HepG2 (cell line): ENCODE measurements around the gene U2AF2. TPM values are rescaled to one million over a fixed set of nuclear protein-coding genes. Genes with fewer than 3 reads are reported as not detected.
A peak's percentile ranks its signal among the peaks of the same experiment; 100 is the strongest.

Experiments used
- AHDC1 ChIP-seq: sonication (generic); formaldehyde crosslinking; IDR thresholded peaks from 2 replicates; pipeline ENCODE4 v1.5.1; 2020; ENCODE audit warnings: mild to moderate bottlenecking, missing genetic modification reagents, borderline replicate concordance
- ARID5B ChIP-seq: IDR thresholded peaks from 2 replicates; pipeline ENCODE4 v1.4.0; 2020; ENCODE audit warnings: mild to moderate bottlenecking, missing genetic modification reagents
- JUNB ChIP-seq: sonication (generic); formaldehyde crosslinking; IDR thresholded peaks from 2 replicates; pipeline ENCODE4 v1.8.0; 2022; ENCODE audit warnings: missing genetic modification reagents, mild to moderate bottlenecking, borderline replicate concordance
- KLF13 ChIP-seq: sonication (generic); formaldehyde crosslinking; IDR thresholded peaks from 2 replicates; pipeline ENCODE4 v1.4.0; 2020; ENCODE audit warnings: mild to moderate bottlenecking, missing genetic modification reagents
- MXD1 ChIP-seq: sonication (generic); formaldehyde crosslinking; IDR thresholded peaks from 2 replicates; pipeline ENCODE4 v1.4.0; 2020; ENCODE audit warnings: mild to moderate bottlenecking, missing genetic modification reagents
- NR3C1 ChIP-seq: sonication (generic); formaldehyde crosslinking; IDR thresholded peaks from 2 replicates; pipeline ENCODE4 v1.4.0; 2020; ENCODE audit warnings: missing genetic modification reagents
- PITX1 ChIP-seq: sonication (generic); formaldehyde crosslinking; IDR thresholded peaks from 2 replicates; pipeline ENCODE4 v1.5.1; 2020; ENCODE audit warnings: mild to moderate bottlenecking, missing genetic modification reagents
- RBM39 ChIP-seq: fragments of 200-400 bp; formaldehyde crosslinking; IDR thresholded peaks from one replicate; pipeline ENCODE4 v1.6.1; 2018; ENCODE audit warnings: antibody characterized with exemption, mild to moderate bottlenecking, low read depth, low read length; ENCODE audit not compliant: poor library complexity, severe bottlenecking
- RXRB ChIP-seq: IDR thresholded peaks from 2 replicates; pipeline ENCODE4 v1.6.1; 2016; ENCODE audit warnings: borderline replicate concordance, missing genetic modification reagents, missing compliant biosample characterization
- SIX1 ChIP-seq: sonication (generic); formaldehyde crosslinking; IDR thresholded peaks from 2 replicates; pipeline ENCODE4 v1.4.0; 2020; ENCODE audit warnings: missing genetic modification reagents, borderline replicate concordance
- SNRNP70 ChIP-seq: fragments of 200-400 bp; formaldehyde crosslinking; IDR thresholded peaks from 2 replicates; pipeline ENCODE4 v1.6.1; 2017; ENCODE audit warnings: mild to moderate bottlenecking, low read depth, low read length, moderate library complexity
- SP2 ChIP-seq: sonication (generic); formaldehyde crosslinking; IDR thresholded peaks from 2 replicates; pipeline ENCODE4 v1.5.1; 2020; ENCODE audit warnings: mild to moderate bottlenecking, missing genetic modification reagents
- THAP8 ChIP-seq: sonication (generic); formaldehyde crosslinking; IDR thresholded peaks from 2 replicates; pipeline ENCODE4 v1.5.1; 2020; ENCODE audit warnings: missing genetic modification reagents, mild to moderate bottlenecking, borderline replicate concordance
- U2AF1 ChIP-seq: fragments of 200-400 bp; formaldehyde crosslinking; optimal IDR thresholded peaks from 2 replicates; pipeline ENCODE3; 2017; ENCODE audit warnings: mild to moderate bottlenecking, low read depth, low read length
- ZFP36L1 ChIP-seq: sonication (generic); formaldehyde crosslinking; IDR thresholded peaks from 2 replicates; pipeline ENCODE4 v1.8.0; 2022; ENCODE audit warnings: mild to moderate bottlenecking, missing genetic modification reagents, moderate library complexity
- ZNF263 ChIP-seq: sonication (generic); formaldehyde crosslinking; IDR thresholded peaks from 2 replicates; pipeline ENCODE4 v1.4.0; 2020; ENCODE audit warnings: missing genetic modification reagents
- ZNF564 ChIP-seq: sonication (generic); formaldehyde crosslinking; IDR thresholded peaks from 2 replicates; pipeline ENCODE4 v1.8.1; 2023; ENCODE audit warnings: mild to moderate bottlenecking, missing genetic modification reagents
- ZNF839 ChIP-seq: sonication (generic); formaldehyde crosslinking; IDR thresholded peaks from 2 replicates; pipeline ENCODE4 v1.4.0; 2020; ENCODE audit warnings: missing genetic modification reagents, mild to moderate bottlenecking, borderline replicate concordance
- ZSCAN9 ChIP-seq: IDR thresholded peaks from 2 replicates; pipeline ENCODE4 v1.6.1; 2016; ENCODE audit warnings: borderline replicate concordance
- polyA plus RNA-seq, 8 experiments: library from polyadenylated mRNA; depleted of rRNA in 3 of 8; stranded (reverse) in 7 of 8; unstranded in 1 of 8; fragments of >200 nt; fragmentation: Illumina TruSeq in 4 of 8; extraction: Trizol in 4 of 8; gene quantifications; 2 replicates each; pipeline versions ENCODE4 v1.2.1 to v1.2.3, GENCODE V29; 2011 to 2016; ENCODE audit warnings: low read depth in 4 of 8, missing spikeins in 1 of 8, mixed read lengths in 1 of 8; ENCODE audit not compliant: insufficient read depth in 1 of 8
- total RNA-seq, 5 experiments: library from RNA; depleted of rRNA; stranded (reverse); fragments of >200 nt; fragmentation: Illumina TruSeq; extraction: Trizol; gene quantifications; 2 replicates each; pipeline ENCODE4 v1.2.3, GENCODE V29; 2016; ENCODE audit warnings: low read depth in 1 of 5

The U2AF2 gene
- total and polyA plus RNA-seq, 2 of the 13 experiments (the other 11 are each of a cell fraction or from before 2014, with no cell fraction given) = 84.3 to 124 TPM

GRCh38 chr19:55674841-55675660, 20.2 kb downstream of the U2AF2 start, which contains the start of gene EPN1 (continued):
- no peak for TF ChIP-seq THAP8
- TF ChIP-seq U2AF1 = no peak
- TF ChIP-seq KLF13 = no peak
- no peak for TF ChIP-seq NR3C1 (CRISPR knock-in tag)
- TF ChIP-seq JUNB (CRISPR knock-in tag) = no peak
- TF ChIP-seq ZFP36L1 (CRISPR knock-in tag) = no peak
- no peak for TF ChIP-seq SIX1 (CRISPR knock-in tag)
- TF ChIP-seq ZSCAN9 = no peak
- TF ChIP-seq PITX1 = peak; percentile 31; the same call in 1 of the 2 replicates
- no peak for TF ChIP-seq SNRNP70
- TF ChIP-seq ZNF839 (CRISPR knock-in tag) = no peak
- TF ChIP-seq ZNF263 (CRISPR knock-in tag) = no peak
- peak; percentile 68 for TF ChIP-seq RBM39
- peak; percentile 53 for TF ChIP-seq ARID5B (CRISPR knock-in tag)
- TF ChIP-seq AHDC1 = no peak
- TF ChIP-seq ZNF564 (CRISPR knock-in tag) = peak; percentile 43; the same call in 1 of the 2 replicates
- TF ChIP-seq SP2 (CRISPR knock-in tag) = peak; percentile 81
- TF ChIP-seq MXD1 (CRISPR knock-in tag) = no peak; the same call in 1 of the 2 replicates
- TF ChIP-seq RXRB (CRISPR knock-in tag) = peak; percentile 44
